ENCODE results near the gene C1QL4.
"Not testable (repeated sequence)": the region's sequence is repeated elsewhere in the genome, so short reads cannot be mapped to it uniquely, and the experiment has no call there.

Gene C1QL4

GRCh38 chr12:49325606-49326005 is 11.4 kb downstream of the C1QL4 start:
- in situ Hi-C loops (cut with HindIII; ENCODE audit: low sequenced_read_pairs) = no loop called here
- DNase-seq (ENCODE audit: low read depth, low spot score) = no peak
- H3K4me3 ChIP-seq (ENCODE audit: low read depth, low read length) = no peak overlapping the region
- no peak for TF ChIP-seq CTCF (IDR thresholded peaks at IDR 0.05; ENCODE audit: low read depth, low read length)

DNA sequence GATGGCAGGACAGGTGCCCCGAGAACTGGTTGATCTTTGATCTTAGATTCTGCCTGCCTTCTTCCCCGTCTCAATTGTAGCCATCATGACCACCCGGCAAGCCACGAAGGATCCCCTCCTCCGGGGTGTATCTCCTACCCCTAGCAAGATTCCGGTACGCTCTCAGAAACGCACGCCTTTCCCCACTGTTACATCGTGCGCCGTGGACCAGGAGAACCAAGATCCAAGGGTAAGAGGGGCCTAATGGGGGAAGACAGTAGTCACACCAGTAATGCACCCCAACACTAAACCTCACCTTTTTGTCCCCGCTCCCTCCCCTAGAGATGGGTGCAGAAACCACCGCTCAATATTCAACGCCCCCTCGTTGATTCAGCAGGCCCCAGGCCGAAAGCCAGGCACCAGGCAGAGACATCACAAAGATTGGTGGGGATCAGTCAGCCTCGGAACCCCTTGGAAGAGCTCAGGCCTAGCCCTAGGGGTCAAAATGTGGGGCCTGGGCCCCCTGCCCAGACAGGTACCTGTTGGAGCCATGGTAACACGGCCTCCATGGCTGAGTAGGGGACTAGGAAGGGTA is 13.4 kb downstream of the C1QL4 start:
- peak overlapping the region; percentile 77 for H3K4me3 ChIP-seq (ENCODE audit: low read depth, low read length)

DNA sequence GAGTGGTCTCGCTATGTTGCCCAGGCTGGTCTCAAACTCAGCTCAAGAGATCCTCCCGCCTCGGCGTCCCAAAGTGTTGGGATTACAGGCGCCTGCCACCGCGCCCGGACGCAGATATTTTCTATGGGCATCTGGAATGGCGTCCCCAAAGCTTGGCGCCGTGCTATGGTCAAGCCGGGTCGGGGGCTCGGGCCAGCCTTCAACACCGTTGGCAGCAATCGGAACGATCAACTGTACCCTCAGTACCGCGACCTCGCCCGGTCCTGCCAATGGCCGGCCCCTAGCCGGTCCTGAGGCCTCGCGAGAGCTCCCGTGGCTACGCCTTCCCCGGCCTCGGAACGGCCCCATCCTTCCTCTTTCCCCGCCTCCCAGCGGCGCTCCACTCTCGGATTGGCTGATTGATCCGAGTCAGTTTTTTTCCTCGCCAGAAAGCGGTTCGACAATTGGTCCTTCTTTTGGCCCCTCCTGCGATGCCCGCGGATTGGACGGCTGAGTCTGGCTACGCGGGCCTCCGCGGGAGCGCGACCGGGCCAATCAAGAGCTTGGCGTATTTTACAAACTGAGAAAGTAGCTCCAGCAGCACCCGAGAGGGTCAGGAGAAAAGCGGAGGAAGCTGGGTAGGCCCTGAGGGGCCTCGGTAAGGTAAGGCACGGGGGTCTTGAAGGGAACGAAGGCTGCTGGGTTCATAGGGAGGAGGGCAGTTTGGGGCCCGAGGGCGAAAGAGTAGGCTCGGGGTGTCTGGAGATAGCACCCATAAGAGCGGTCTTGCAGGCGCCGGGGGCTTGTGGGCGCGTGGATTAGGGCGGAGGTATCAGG is 14.1 kb downstream of the C1QL4 start, which contains the start of gene TROAP:
TSS of gene TROAP (plus strand) at position 548 of the 816 bp plus-strand sequence. CDS start 354 bp downstream, outside the sequence.
- peak within 1 kb of the TSS; percentile 77 for H3K4me3 ChIP-seq (ENCODE audit: low read depth, low read length)
- in situ Hi-C loops (cut with HindIII; ENCODE audit: low sequenced_read_pairs) = no loop called here
- peak; percentile 99 for DNase-seq (ENCODE audit: low read depth, low spot score)
- TF ChIP-seq CTCF (IDR thresholded peaks at IDR 0.05; ENCODE audit: low read depth, low read length) = no peak

More for the DNA sequence above, 13.4 kb downstream of the C1QL4 start:
- TF ChIP-seq CTCF (IDR thresholded peaks at IDR 0.05; ENCODE audit: low read depth, low read length) = no peak
- no peak for DNase-seq (ENCODE audit: low read depth, low spot score)
- in situ Hi-C loops (cut with HindIII; ENCODE audit: low sequenced_read_pairs) = no loop called here

DNA sequence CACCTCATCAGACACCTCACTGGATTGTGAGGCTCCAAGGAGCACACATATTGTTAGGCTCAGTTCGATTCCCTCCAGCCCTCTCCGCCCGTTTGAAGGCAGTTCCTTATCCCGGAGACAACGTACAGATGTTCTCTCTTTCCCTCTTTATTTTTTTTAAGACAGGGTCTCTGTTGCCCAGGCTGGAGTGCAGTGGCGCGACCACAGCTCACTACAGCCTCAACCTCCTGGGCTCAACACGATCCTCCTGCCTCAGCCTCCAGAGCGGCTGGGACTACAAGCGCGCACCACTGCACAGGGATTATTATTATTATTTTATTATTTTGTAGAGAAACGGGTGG is 14.7 kb downstream of the C1QL4 start:
- in situ Hi-C loops (cut with HindIII; ENCODE audit: low sequenced_read_pairs) = no loop called here
- H3K4me3 ChIP-seq (ENCODE audit: low read depth, low read length) = peak overlapping the region; percentile 77
- no peak for TF ChIP-seq CTCF (IDR thresholded peaks at IDR 0.05; ENCODE audit: low read depth, low read length)
- DNase-seq (ENCODE audit: low read depth, low spot score) = no peak

- in situ Hi-C loops (cut with HindIII; ENCODE audit: low sequenced_read_pairs); H3K4me3 ChIP-seq (ENCODE audit: low read depth, low read length); DNase-seq (ENCODE audit: low read depth, low spot score): not testable (repeated sequence)
Observed at GRCh38 chr12:49320411-49321103, 16.4 kb downstream of the C1QL4 start.

- in situ Hi-C loops (cut with HindIII; ENCODE audit: low sequenced_read_pairs); H3K4me3 ChIP-seq (ENCODE audit: low read depth, low read length); DNase-seq (ENCODE audit: low read depth, low spot score): not testable (repeated sequence)
Observed at GRCh38 chr12:49317118-49317517, 19.9 kb downstream of the C1QL4 start.

DNA sequence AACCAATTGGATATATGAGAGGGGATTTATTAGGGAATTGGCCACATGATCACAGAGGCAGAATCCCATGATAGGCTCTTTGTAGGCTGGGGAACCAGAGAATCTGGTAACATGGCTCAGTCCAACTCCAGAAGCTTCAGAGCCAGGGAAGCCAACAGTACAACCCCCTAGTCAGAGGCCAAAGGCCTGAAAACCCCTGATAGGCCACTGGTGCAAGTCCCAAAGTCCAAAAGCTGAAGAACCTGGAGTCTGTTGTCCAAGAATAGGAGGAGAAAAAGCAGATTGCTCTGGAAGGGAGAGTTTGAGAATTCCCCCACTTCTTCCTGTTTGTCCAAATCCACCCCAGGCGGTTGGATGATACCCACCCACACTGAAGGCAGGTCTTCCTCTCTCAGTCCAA is 22.2 kb downstream of the C1QL4 start:
- no peak overlapping the region for H3K4me3 ChIP-seq (ENCODE audit: low read depth, low read length)
- DNase-seq (ENCODE audit: low read depth, low spot score) = no peak
- in situ Hi-C loops (cut with HindIII; ENCODE audit: low sequenced_read_pairs) = no loop called here
- TF ChIP-seq CTCF (IDR thresholded peaks at IDR 0.05; ENCODE audit: low read depth, low read length) = no peak

GRCh38 chr12:49310451-49311000 is 26.5 kb downstream of the C1QL4 start:
- H3K4me3 ChIP-seq (ENCODE audit: low read depth, low read length); DNase-seq (ENCODE audit: low read depth, low spot score); in situ Hi-C loops (cut with HindIII; ENCODE audit: low sequenced_read_pairs): not testable (repeated sequence)
